Measurements from ENCODE around the gene PIH1D1. TPM values are rescaled to one million over a fixed set of nuclear protein-coding genes. Genes with fewer than 3 reads are reported as not detected.

Gene PIH1D1
- total and polyA plus RNA-seq, 12 donors = 15.7 to 60.0 (median 29.3) TPM

DNA sequence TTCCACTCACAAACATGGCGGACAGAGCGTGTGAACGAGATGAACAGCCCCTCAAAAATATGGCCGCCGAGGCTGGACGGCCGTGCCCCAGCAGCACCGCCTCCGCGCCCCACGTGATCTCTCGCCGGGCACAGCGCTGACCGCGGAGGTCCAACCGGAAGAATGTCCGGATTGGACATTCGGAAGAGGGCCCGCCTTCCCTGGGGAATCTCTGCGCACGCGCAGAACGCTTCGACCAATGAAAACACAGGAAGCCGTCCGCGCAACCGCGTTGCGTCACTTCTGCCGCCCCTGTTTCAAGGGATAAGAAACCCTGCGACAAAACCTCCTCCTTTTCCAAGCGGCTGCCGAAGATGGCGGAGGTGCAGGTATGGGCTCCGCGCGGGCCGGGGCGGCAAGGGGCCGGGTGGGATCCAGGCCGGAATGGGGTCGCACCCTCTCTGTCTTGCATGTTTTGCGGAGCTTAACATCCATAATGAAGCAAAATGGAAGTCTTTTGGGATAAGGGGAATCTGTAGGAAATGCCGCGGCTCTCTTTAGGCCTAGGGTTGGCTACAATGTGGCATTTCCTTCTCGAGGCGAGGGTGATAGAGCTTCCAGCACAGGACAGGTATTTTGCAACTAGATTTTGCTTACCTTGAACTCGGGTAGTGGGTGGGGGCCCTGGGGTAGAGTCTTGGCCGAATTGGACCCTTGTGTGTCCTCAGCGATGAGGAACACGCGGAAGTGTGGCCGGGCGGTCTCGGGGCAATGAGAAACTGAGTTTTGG is 35.8 kb upstream of the PIH1D1 start, which contains the start of gene RPL13A:
Gene RPL13A (plus strand): TSS at position 332 of the 769 bp plus-strand sequence. CDS start 22 bp downstream, at position 354.
- TF ChIP-seq, protein P1, sequence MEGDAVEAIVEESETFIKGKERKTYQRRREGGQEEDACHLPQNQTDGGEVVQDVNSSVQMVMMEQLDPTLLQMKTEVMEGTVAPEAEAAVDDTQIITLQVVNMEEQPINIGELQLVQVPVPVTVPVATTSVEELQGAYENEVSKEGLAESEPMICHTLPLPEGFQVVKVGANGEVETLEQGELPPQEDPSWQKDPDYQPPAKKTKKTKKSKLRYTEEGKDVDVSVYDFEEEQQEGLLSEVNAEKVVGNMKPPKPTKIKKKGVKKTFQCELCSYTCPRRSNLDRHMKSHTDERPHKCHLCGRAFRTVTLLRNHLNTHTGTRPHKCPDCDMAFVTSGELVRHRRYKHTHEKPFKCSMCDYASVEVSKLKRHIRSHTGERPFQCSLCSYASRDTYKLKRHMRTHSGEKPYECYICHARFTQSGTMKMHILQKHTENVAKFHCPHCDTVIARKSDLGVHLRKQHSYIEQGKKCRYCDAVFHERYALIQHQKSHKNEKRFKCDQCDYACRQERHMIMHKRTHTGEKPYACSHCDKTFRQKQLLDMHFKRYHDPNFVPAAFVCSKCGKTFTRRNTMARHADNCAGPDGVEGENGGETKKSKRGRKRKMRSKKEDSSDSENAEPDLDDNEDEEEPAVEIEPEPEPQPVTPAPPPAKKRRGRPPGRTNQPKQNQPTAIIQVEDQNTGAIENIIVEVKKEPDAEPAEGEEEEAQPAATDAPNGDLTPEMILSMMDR (IDR thresholded peaks at IDR 0.05) = no peak
- H3K36me3 ChIP-seq = peaks cover 12 to 74% (median 33%) of the 10 kb centered on the region in 9 donors
- peak within 1 kb of the TSS; percentile 74 to 99 (median 92) for H3K4me3 ChIP-seq
- H3K27me3 ChIP-seq = no peaks in the 10 kb centered on the region
- ATAC-seq = peak; percentile 96 to 98 (median 98)
- H3K9me3 ChIP-seq = no peaks in the 10 kb centered on the region
- peak; percentile 100 for DNase-seq
- 1% methylated on average over 57 of the region's 57 CpGs for WGBS, 2 donors
- peaks cover 15 to 37% (median 29%) of the 10 kb centered on the region in 9 donors for H3K4me1 ChIP-seq
- peak within 1 kb of the TSS; percentile 52 to 95 (median 90) for H3K27ac ChIP-seq
- intact Hi-C loops (cut with DNase I) = loop anchor here in 2 of 10 donors (1.0 kb wide), 2 partner anchors 8 to 9 kb away; partner anchors contain the start of gene RPS11 (in 1 of the 2)

DNA sequence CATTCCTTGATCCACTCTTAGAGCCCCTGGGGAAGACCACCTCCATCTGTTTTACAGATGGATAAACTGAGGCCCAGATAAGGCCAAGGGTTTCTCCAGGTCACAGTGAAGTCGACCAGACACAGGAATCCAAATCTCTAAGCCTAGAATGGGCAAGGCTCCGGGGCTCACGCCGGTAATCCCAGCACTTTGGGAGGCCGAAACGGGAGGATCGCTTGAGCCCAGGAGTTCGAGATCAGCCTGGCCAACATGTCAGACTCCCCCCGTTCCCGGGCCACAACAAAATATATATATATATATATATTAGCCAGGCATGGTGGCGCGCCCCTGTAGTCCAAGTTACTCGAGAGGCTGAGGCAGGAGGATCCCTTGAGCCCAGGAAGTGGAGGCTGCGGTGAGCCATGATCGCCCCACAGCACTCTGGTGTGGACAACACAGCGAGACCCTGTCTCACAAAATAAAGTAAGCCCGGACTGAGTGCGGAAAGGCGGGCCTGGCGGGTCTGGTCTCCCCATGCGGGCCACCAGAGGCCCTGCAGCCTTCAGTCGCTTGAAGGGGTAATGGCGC is 35.2 kb upstream of the PIH1D1 start:
- peak overlapping the region; percentile 49 to 93 (median 81) for H3K27ac ChIP-seq
- H3K27me3 ChIP-seq = no peaks in the 10 kb centered on the region
- DNase-seq (no peak), ATAC-seq (peak in 1 of 8 donors; percentile 1)
- WGBS, 2 donors = 65 to 66% methylated on average over 23 of the region's 23 CpGs
- TF ChIP-seq, protein P1 (IDR thresholded peaks at IDR 0.05) = peak in 1 of 9 donors; percentile 5
- intact Hi-C loops (cut with DNase I) = loop anchor here in 2 of 10 donors (1.0 kb wide), 2 partner anchors 9 to 10 kb away; partner anchors contain the start of gene RPS11 (in 1 of the 2)
- peaks cover 12 to 74% (median 27%) of the 10 kb centered on the region in 9 donors for H3K36me3 ChIP-seq
- H3K4me3 ChIP-seq = peak overlapping the region in 6 of 10 donors; percentile 18 to 97 (median 84)
- no peaks in the 10 kb centered on the region for H3K9me3 ChIP-seq
- peaks cover 15 to 37% (median 29%) of the 10 kb centered on the region in 9 donors for H3K4me1 ChIP-seq

DNA sequence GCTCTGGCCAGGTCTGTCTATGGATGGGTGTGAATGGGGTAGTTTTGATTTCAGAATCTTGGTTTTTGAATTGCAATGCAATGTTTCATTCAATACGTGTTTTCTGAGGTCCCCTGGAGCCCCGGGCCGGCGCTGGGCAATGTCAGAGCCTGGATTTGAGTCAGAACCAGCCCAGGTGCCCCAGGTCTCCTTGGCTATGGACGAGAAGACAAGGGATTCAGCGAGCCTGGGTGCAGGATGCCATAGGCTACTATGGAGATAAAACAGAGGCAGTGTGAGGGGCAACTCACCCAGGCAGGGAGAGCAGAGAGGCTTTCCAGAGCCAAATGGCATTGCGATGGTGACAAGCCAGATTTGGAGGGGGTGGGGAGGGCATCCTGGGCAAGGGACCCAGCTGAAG is 34.6 kb upstream of the PIH1D1 start:
- DNase-seq (no peak), ATAC-seq (no peak)
- 86 to 87% methylated on average over 7 of the region's 7 CpGs for WGBS, 2 donors
- TF ChIP-seq, protein P1 (IDR thresholded peaks at IDR 0.05) = no peak
- Histone ChIP-seq H3K27me3 (no peaks in the 10 kb centered on the region), H3K4me1 (peaks cover 15 to 37% (median 29%) of the 10 kb centered on the region in 9 donors), H3K9me3 (no peaks in the 10 kb centered on the region), H3K27ac (peak overlapping the region in 2 of 10 donors; percentile 79 to 83), H3K36me3 (peaks cover 12 to 71% (median 21%) of the 10 kb centered on the region in 9 donors), H3K4me3 (no peak overlapping the region)
- intact Hi-C loops (cut with DNase I) = no loop called here

DNA sequence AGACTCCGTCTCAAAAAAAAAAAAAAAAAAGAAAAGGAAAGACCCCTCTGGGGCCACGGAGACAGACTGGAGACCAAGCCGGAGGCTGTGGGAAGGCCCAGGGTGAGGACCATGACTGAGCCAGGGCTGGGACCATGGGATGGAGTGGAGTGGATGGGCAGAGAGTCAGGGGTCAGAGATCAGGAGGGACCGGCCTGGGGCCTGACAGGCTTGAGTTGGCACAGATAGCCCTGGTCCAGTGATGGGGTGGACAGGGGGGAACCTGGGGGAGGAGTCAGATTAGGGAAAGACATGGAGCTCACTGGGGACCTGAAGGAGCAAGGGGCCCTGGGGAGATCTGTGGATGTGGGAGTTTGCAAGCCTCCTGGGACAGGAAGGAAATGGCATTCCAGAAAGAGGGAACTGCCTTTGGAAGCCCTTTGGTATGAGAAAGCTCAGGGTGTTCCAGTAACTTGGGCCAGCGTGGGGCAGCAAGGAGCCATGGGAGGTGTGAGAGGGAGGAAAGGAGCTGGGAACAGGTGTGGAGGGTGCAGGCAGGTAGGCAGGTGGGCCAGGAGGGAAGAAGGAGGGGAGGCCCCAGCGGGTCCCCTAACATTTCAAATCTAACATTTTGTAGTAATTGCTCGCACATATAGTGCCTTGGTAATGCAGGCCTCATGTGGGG is 29.5 kb upstream of the PIH1D1 start:
- no peak for ATAC-seq
- peaks cover 0 to 55% (median 0%) of the 10 kb centered on the region in 9 donors for H3K36me3 ChIP-seq

More for the DNA sequence above, 29.5 kb upstream of the PIH1D1 start:
- TF ChIP-seq, protein P1 (IDR thresholded peaks at IDR 0.05) = no peak
- intact Hi-C loops (cut with DNase I) = no loop called here
- peaks cover 0 to 10% (median 0%) of the 10 kb centered on the region in 9 donors for H3K4me1 ChIP-seq
- WGBS, 2 donors = 88% methylated on average over 6 to 7 of the region's 7 CpGs
- no peak overlapping the region for H3K4me3 ChIP-seq
- DNase-seq = no peak
- no peaks in the 10 kb centered on the region for H3K27me3 ChIP-seq
- H3K9me3 ChIP-seq = no peaks in the 10 kb centered on the region
- H3K27ac ChIP-seq = no peak overlapping the region

All from heart right ventricle (tissue), 16 donors.